Ovary (tissue), 9 donors: ENCODE measurements around the gene MDH1B. TPM values are rescaled to one million over a fixed set of nuclear protein-coding genes. Genes with fewer than 3 reads are reported as not detected.
A peak's percentile ranks its signal among the peaks of the same experiment; 100 is the strongest.

ENCODE experiments used
- DNase-seq, 5 donors: peaks; one replicate each; pipeline ENCODE4 v3.0.0-alpha.2; 2019 to 2020
- H3K27ac ChIP-seq, 2 donors: fragments of 200-600 bp; one replicate each; pipeline versions ENCODE4 v1.5.1 to v1.8.0; 2019 to 2022
- H3K27me3 ChIP-seq: fragments of 200-600 bp; one replicate; pipeline ENCODE4 v1.8.0; 2022
- H3K36me3 ChIP-seq: fragments of 200-600 bp; sonication (generic); one replicate; pipeline ENCODE4 v1.5.1; 2019
- H3K4me1 ChIP-seq: one replicate; pipeline ENCODE4 v1.8.1; 2013; ENCODE audit warnings: mild to moderate bottlenecking, moderate library complexity; ENCODE audit not compliant: insufficient read depth
- H3K4me3 ChIP-seq: fragments of 200-600 bp; sonication (generic); one replicate; pipeline ENCODE4 v1.5.1; 2017
- H3K9me3 ChIP-seq, 2 donors: fragments of 200-600 bp in 1 of 2; sonication (generic) in 1 of 2; one replicate each; pipeline versions ENCODE4 v1.5.1 to v1.8.1; 2013 to 2019; ENCODE audit warnings: mild to moderate bottlenecking in 1 of 2, moderate library complexity in 1 of 2
- EP300 ChIP-seq: sonication (generic); formaldehyde crosslinking; IDR thresholded peaks from one replicate; pipeline ENCODE4 v1.6.1; 2017; ENCODE audit warnings: antibody characterized with exemption
- POLR2A ChIP-seq: fragments of 450-650 bp; IDR thresholded peaks from one replicate; pipeline ENCODE4 v1.6.1; 2017; ENCODE audit warnings: antibody characterized with exemption, mild to moderate bottlenecking, moderate library complexity
- WGBS, 3 donors: extraction: QIAGEN DNeasy Blood & Tissue Kit in 1 of 3; methylation state at CpG; one replicate each; pipeline versions ENCODE4 v1.1.5 to v1.1.7; 2013 to 2017; 5-methylcytosine and 5-hydroxymethylcytosine counted together
- intact Hi-C, 4 donors: fragments of 100-400 bp; cut with DNase I; formaldehyde crosslinking; loops; one replicate each; pipeline versions ENCODE4 v1.11.0 to v1.15.1; 2022 to 2023
- polyA plus RNA-seq, 2 donors: library from polyadenylated mRNA; stranded (reverse); fragments of 200-250 nt in 1 of 2; fragments of 350-450 nt in 1 of 2; fragmentation: Illumina TruSeq in 1 of 2; extraction: RNeasy Lipid Tissue Mini Kit (QIAGEN cat#74804) in 1 of 2; gene quantifications; one replicate each; pipeline ENCODE4 v1.2.3, GENCODE V29; 2013 to 2014
- total RNA-seq, 7 donors: library from RNA; depleted of rRNA in 2 of 7; stranded (reverse); fragments of >200 nt in 2 of 7; fragmentation: NEBNext Ultra II Directional in 3 of 7; extraction: Animal tissue kit (Norgen Biotek cat#: 25700) in 3 of 7; gene quantifications; one replicate each; pipeline versions ENCODE4 v1.1.0 to v1.2.4, GENCODE V29; 2016 to 2023
- TF ChIP-seq, protein P1 (sequence below), 3 donors: fragments of 450-650 bp in 2 of 3; fragments of 200-600 bp in 1 of 3; IDR thresholded peaks; one replicate each; pipeline versions ENCODE4 v1.5.1 to v1.8.0; 2016 to 2022; ENCODE audit warnings: antibody characterized with exemption in 3 of 3, mild to moderate bottlenecking in 1 of 3
- donor health status: DM: no; HTN: no; CAD: no; lungs with moderate emphysema.
- donor health status: DM: no; HTN: no; CAD: no.
- donor health status: Bipolar disorder and iron deficiency.
- donor health status: DM: yes; HTN: yes; CAD: no.
- donor health status: DM: no; HTN: no; CAD: no.
- donor health status: DM: yes; HTN: yes; CAD: no.

MDH1B gene
- total and polyA plus RNA-seq, 9 donors, result 0.57 to 16.7 (median 1.7) TPM

DNA sequence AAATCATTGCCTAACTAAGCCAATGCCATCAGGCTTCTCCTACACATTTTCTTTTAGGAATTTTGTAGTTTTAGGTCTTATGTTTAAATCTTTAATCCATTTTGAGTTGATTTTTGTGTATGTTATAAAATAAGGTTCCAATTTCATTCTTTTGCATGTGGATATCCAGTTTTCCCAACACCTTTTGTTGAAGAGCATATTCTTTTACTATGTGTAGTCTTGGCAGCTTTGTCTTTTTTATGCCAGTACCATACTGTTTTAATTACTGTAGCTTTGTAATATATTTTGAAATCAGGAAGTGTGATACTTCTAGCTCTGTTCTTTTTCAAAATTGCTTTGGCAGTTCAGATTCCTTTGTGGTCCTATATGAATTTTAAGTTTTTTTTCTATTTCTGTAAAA, 11.3 kb upstream of the MDH1B start:
- peaks cover 0 to 5% of the 10 kb centered on the region in 2 donors for H3K9me3 ChIP-seq
- H3K36me3 ChIP-seq, result no peaks in the 10 kb centered on the region
- H3K27ac ChIP-seq, result no peak overlapping the region
- intact Hi-C loops, result no loop called here
- no peak for DNase-seq
- H3K27me3 ChIP-seq, result no peaks in the 10 kb centered on the region
- no peak overlapping the region for H3K4me3 ChIP-seq
- TF ChIP-seq POLR2A (no peak), EP300 (no peak)
- TF ChIP-seq, protein P1, sequence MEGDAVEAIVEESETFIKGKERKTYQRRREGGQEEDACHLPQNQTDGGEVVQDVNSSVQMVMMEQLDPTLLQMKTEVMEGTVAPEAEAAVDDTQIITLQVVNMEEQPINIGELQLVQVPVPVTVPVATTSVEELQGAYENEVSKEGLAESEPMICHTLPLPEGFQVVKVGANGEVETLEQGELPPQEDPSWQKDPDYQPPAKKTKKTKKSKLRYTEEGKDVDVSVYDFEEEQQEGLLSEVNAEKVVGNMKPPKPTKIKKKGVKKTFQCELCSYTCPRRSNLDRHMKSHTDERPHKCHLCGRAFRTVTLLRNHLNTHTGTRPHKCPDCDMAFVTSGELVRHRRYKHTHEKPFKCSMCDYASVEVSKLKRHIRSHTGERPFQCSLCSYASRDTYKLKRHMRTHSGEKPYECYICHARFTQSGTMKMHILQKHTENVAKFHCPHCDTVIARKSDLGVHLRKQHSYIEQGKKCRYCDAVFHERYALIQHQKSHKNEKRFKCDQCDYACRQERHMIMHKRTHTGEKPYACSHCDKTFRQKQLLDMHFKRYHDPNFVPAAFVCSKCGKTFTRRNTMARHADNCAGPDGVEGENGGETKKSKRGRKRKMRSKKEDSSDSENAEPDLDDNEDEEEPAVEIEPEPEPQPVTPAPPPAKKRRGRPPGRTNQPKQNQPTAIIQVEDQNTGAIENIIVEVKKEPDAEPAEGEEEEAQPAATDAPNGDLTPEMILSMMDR (IDR thresholded peaks at IDR 0.05), result no peak
- no peaks in the 10 kb centered on the region for H3K4me1 ChIP-seq

DNA sequence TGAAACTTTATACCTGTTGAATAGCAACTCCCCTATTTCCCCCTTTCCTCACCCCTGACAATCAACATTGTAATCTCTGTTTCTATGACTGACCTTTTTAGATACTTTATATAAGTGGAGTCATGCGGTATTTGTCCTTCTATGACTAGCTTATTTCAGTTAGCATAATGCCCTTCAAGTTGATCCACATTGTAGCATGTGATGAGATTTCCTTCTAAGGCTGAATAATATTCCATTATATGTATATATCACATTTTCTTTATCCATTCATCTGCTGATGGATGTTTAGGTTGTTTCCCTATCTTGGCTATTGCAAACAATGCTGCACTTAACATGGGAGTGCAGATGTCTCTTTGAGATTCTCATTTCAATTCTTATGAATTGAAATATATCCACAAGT, 9.7 kb upstream of the MDH1B start:
- no peak for DNase-seq
- Histone ChIP-seq H3K9me3 (no peaks in the 10 kb centered on the region), H3K4me3 (no peak overlapping the region), H3K27ac (no peak overlapping the region), H3K36me3 (no peaks in the 10 kb centered on the region), H3K27me3 (no peaks in the 10 kb centered on the region), H3K4me1 (no peaks in the 10 kb centered on the region)
- TF ChIP-seq, protein P1 (IDR thresholded peaks at IDR 0.05), result no peak
- TF ChIP-seq EP300 (no peak), POLR2A (no peak)
- intact Hi-C loops, result no loop called here
- 98 to 100% (median 98%) methylated on average over 1 of the region's 1 CpG for WGBS, 3 donors

DNA sequence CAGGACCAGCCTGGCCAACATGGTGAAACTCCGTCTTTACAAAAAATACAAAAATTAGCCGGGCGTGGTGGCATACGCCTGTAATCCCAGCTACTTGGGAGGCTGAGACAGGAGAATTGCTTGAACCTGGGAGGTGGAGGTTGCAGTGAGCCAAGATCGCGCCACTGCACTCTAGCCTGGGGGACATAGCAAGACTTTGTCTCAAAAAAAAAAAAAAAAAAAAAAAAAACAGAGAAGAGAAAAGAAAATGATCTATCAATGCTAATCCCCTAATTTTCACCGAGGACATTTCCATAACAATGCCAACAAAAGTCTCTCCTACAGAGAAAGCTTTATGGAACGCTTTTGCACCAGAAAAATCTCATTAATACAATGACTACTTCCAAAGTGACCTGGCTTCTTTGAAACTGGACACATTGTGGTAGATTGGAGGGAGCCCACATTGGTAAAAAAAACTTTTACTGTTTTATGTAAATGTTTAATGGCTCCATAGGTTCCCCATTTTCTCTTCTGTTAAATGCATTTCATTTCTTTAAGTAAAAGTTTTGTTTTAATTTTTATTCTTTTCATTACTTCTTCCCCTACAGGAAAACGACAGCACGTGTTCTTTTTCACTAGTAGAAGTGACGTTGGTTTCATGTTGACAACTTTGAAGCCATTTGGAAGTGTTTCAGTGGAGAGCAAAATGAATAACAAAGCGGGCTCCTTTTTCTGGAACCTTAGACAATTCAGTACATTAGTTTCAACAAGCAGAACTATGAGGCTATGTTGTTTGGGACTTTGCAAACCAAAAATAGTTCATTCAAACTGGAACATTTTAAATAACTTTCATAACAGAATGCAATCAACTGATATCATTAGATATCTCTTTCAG, 1.2 kb upstream of the MDH1B start:
- no peaks in the 10 kb centered on the region for H3K36me3 ChIP-seq
- 34 to 37% (median 37%) methylated on average over 12 of the region's 12 CpGs for WGBS, 3 donors
- no peak for DNase-seq
- H3K27ac ChIP-seq, result peak overlapping the region in 1 of 2 donors; percentile 19
- TF ChIP-seq, protein P1 (IDR thresholded peaks at IDR 0.05), result no peak
- TF ChIP-seq EP300 (no peak), POLR2A (no peak)
- H3K4me1 ChIP-seq, result peaks cover 3% of the 10 kb centered on the region
- H3K27me3 ChIP-seq, result no peaks in the 10 kb centered on the region
- peak overlapping the region; percentile 79 for H3K4me3 ChIP-seq
- H3K9me3 ChIP-seq, result no peaks in the 10 kb centered on the region
- intact Hi-C loops, result no loop called here

DNA sequence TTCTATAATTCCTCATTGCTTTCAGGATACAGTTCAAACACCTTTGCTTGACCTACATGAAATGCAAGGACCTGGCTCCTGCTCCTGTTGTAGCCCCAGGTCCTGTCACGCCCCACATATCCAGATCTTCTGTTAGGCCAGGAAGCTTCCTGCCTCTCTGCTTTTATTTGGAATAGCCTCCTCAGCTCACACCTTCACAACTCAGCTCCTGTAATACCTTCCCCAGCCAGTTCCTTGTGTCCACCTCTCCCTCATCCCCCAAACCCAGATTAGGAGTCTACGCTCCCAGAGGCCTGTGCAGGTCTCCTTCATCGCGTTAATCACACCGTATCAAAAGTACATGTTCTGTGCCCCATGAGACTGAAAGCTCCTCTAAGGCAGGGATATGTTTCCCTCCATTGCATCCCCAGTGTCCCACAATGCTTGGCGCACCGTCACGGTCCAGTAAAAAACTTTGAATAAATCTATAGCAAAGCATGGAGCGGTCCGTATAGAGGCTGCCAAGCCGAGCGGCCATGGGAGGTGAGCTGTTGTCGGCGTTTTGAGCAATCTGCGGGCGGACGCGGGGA, 371 bp downstream of the MDH1B start:
- 4 to 8% (median 4%) methylated on average over 18 of the region's 18 CpGs for WGBS, 3 donors
- Histone ChIP-seq H3K27ac (peak overlapping the region in 1 of 2 donors; percentile 62), H3K9me3 (no peaks in the 10 kb centered on the region), H3K36me3 (no peaks in the 10 kb centered on the region), H3K4me3 (peak overlapping the region; percentile 79), H3K4me1 (peaks cover 3% of the 10 kb centered on the region), H3K27me3 (no peaks in the 10 kb centered on the region)
- intact Hi-C loops, result no loop called here
- no peak for DNase-seq
- TF ChIP-seq, protein P1 (IDR thresholded peaks at IDR 0.05), result no peak
- peak; percentile 8 for TF ChIP-seq POLR2A
